Upper lobe of left lung (tissue), 4 donors: Measurements from ENCODE around the gene TSPAN5.

Experiments
- POLR2A ChIP-seq, 4 donors: fragments of 450-650 bp; IDR thresholded peaks; one replicate each; pipeline ENCODE4 v1.5.1; 2016 to 2017; ENCODE audit warnings: antibody characterized with exemption in 4 of 4, mild to moderate bottlenecking in 2 of 4
- TF ChIP-seq, protein P1 (sequence below), 6 experiments: fragments of 450-650 bp in 4 of 6; fragments of 200-600 bp in 2 of 6; sonication (generic) in 2 of 6; IDR thresholded peaks; one replicate each; pipeline ENCODE4 v1.5.1; 2016 to 2019; ENCODE audit warnings: antibody characterized with exemption in 6 of 6

DNA sequence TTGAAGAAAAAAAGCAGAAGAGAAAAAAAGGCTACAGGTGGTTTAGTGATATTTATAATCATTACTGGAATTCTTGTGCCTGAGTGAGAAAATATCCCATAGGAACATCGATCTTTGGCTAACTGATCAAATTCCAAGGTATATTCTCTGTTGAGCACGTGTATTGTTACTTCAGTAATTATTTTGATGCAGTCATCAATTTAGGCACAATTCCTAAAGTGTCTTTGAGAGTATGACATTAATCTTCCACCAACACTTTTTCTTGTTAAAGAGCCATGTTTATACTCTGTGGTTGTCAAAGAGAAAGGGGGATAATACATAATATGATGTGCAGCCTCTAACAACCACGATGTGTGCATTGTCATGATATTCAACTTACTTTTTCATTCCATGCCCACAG, 151.1 kb downstream of the TSPAN5 start:
- TF ChIP-seq POLR2A (IDR thresholded peaks at IDR 0.05), result no peak
- TF ChIP-seq, protein P1, sequence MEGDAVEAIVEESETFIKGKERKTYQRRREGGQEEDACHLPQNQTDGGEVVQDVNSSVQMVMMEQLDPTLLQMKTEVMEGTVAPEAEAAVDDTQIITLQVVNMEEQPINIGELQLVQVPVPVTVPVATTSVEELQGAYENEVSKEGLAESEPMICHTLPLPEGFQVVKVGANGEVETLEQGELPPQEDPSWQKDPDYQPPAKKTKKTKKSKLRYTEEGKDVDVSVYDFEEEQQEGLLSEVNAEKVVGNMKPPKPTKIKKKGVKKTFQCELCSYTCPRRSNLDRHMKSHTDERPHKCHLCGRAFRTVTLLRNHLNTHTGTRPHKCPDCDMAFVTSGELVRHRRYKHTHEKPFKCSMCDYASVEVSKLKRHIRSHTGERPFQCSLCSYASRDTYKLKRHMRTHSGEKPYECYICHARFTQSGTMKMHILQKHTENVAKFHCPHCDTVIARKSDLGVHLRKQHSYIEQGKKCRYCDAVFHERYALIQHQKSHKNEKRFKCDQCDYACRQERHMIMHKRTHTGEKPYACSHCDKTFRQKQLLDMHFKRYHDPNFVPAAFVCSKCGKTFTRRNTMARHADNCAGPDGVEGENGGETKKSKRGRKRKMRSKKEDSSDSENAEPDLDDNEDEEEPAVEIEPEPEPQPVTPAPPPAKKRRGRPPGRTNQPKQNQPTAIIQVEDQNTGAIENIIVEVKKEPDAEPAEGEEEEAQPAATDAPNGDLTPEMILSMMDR (IDR thresholded peaks at IDR 0.05), result no peak
